ENCODE results near the gene TIMM8B.
"Not testable (repeated sequence)": the region's sequence is repeated elsewhere in the genome, so short reads cannot be mapped to it uniquely, and the experiment has no call there.

TIMM8B gene

GRCh38 chr11:112086422-112087191 is at the start of gene TIMM8B, which contains the start of gene SDHD:
TIMM8B (minus strand) TSS chr11:112086756; CDS start chr11:112086723, 33 bp downstream.
SDHD (plus strand) TSS chr11:112086873; CDS start chr11:112086908, 35 bp downstream.
- peak; percentile 90 for DNase-seq (ENCODE audit: low read depth)

- DNase-seq (ENCODE audit: low read depth): no peak
Observed at GRCh38 chr11:112134473-112134872, 47.9 kb upstream of the TIMM8B start.

- DNase-seq (ENCODE audit: low read depth): no peak
Observed at GRCh38 chr11:112132737-112133136, 46.2 kb upstream of the TIMM8B start.

- no peak for DNase-seq (ENCODE audit: low read depth)
Observed at GRCh38 chr11:112129656-112130055, 43.1 kb upstream of the TIMM8B start.

- no peak for DNase-seq (ENCODE audit: low read depth)
Observed at GRCh38 chr11:112128483-112129121, 42.0 kb upstream of the TIMM8B start.

GRCh38 chr11:112127056-112127455 is 40.5 kb upstream of the TIMM8B start:
- DNase-seq (ENCODE audit: low read depth): no peak

- no peak for DNase-seq (ENCODE audit: low read depth)
Observed at GRCh38 chr11:112123129-112123528, 36.6 kb upstream of the TIMM8B start.

GRCh38 chr11:112121981-112122615 is 35.5 kb upstream of the TIMM8B start:
- DNase-seq (ENCODE audit: low read depth): no peak

GRCh38 chr11:112118176-112118575 is 31.6 kb upstream of the TIMM8B start:
- DNase-seq (ENCODE audit: low read depth): no peak

GRCh38 chr11:112115386-112115785 is 28.8 kb upstream of the TIMM8B start:
- no peak for DNase-seq (ENCODE audit: low read depth)

GRCh38 chr11:112114460-112114859 is 27.9 kb upstream of the TIMM8B start:
- DNase-seq (ENCODE audit: low read depth): no peak

GRCh38 chr11:112113539-112114457 is 27.2 kb upstream of the TIMM8B start:
- no peak for DNase-seq (ENCODE audit: low read depth)

GRCh38 chr11:112106070-112106469 is 19.5 kb upstream of the TIMM8B start:
- DNase-seq (ENCODE audit: low read depth): no peak

- DNase-seq (ENCODE audit: low read depth): no peak
Observed at GRCh38 chr11:112103446-112103845, 16.9 kb upstream of the TIMM8B start.

- DNase-seq (ENCODE audit: low read depth): no peak
Observed at GRCh38 chr11:112100462-112100861, 13.9 kb upstream of the TIMM8B start.

GRCh38 chr11:112097734-112098528 is 11.4 kb upstream of the TIMM8B start:
- no peak for DNase-seq (ENCODE audit: low read depth)

GRCh38 chr11:112096194-112096593 is 9.6 kb upstream of the TIMM8B start:
- DNase-seq (ENCODE audit: low read depth): no peak

GRCh38 chr11:112095302-112095701 is 8.7 kb upstream of the TIMM8B start:
- DNase-seq (ENCODE audit: low read depth): not testable (repeated sequence)

GRCh38 chr11:112087212-112087611 is 656 bp upstream of the TIMM8B start:
- no peak for DNase-seq (ENCODE audit: low read depth)

GRCh38 chr11:112085822-112086421 is 634 bp downstream of the TIMM8B start:
- peak; percentile 11 for DNase-seq (ENCODE audit: low read depth)

GRCh38 chr11:112082729-112083128 is 3.8 kb downstream of the TIMM8B start:
- DNase-seq (ENCODE audit: low read depth): no peak
